AML-193 (cell line): Measurements from ENCODE around the gene MST1R.

ENCODE experiments used
- DNase-seq, 2 experiments: peaks; one replicate each; lab custom pipeline; 2025; lab: John Stamatoyannopoulos, UW

MST1R gene

GRCh38 chr3:49840388-49840787 is 63.3 kb downstream of the MST1R start:
- no peak for DNase-seq

- peak; percentile 88 to 91 for DNase-seq
Measured at GRCh38 chr3:49839193-49839809, 64.4 kb downstream of the MST1R start.
